ENCODE measurements around the gene SCAMP1.
"Not testable (repeated sequence)": the region's sequence is repeated elsewhere in the genome, so short reads cannot be mapped to it uniquely, and the experiment has no call there.

SCAMP1 gene

GRCh38 chr5:78430866-78431265 lies 70.4 kb downstream of the SCAMP1 start:
- no peak for DNase-seq

GRCh38 chr5:78433972-78434371 lies 73.6 kb downstream of the SCAMP1 start:
- DNase-seq, result no peak

- DNase-seq, result no peak
Observed at GRCh38 chr5:78447775-78448424, 87.5 kb downstream of the SCAMP1 start.

- DNase-seq, result no peak
Observed at GRCh38 chr5:78449103-78449502, 88.7 kb downstream of the SCAMP1 start.

- not testable (repeated sequence) for DNase-seq
Observed at GRCh38 chr5:78457507-78457906, 97.1 kb downstream of the SCAMP1 start.

GRCh38 chr5:78458843-78459242 lies 98.4 kb downstream of the SCAMP1 start:
- no peak for DNase-seq

GRCh38 chr5:78467140-78467539 lies 106.7 kb downstream of the SCAMP1 start:
- no peak for DNase-seq

GRCh38 chr5:78467752-78468357 lies 107.4 kb downstream of the SCAMP1 start:
- DNase-seq, result no peak

- no peak for DNase-seq
Observed at GRCh38 chr5:78471896-78472295, 111.5 kb downstream of the SCAMP1 start.

- no peak for DNase-seq
Observed at GRCh38 chr5:78472469-78473106, 112.2 kb downstream of the SCAMP1 start.

- no peak for DNase-seq
Observed at GRCh38 chr5:78473751-78474150, 113.3 kb downstream of the SCAMP1 start.

- DNase-seq, result no peak
Observed at GRCh38 chr5:78475370-78475769, 115.0 kb downstream of the SCAMP1 start.

GRCh38 chr5:78476795-78477194 lies 116.4 kb downstream of the SCAMP1 start:
- DNase-seq, result no peak

- DNase-seq, result no peak
Observed at GRCh38 chr5:78482948-78483347, 122.5 kb downstream of the SCAMP1 start.

- DNase-seq, result no peak
Observed at GRCh38 chr5:78483809-78484521, 123.5 kb downstream of the SCAMP1 start.

- no peak for DNase-seq
Observed at GRCh38 chr5:78486218-78486617, 125.8 kb downstream of the SCAMP1 start.

GRCh38 chr5:78487846-78488245 lies 127.4 kb downstream of the SCAMP1 start:
- DNase-seq, result no peak

- no peak for DNase-seq
Observed at GRCh38 chr5:78490709-78491485, 130.5 kb downstream of the SCAMP1 start.

GRCh38 chr5:78492224-78492623 lies 131.8 kb downstream of the SCAMP1 start:
- DNase-seq, result no peak

GRCh38 chr5:78492650-78493049 lies 132.2 kb downstream of the SCAMP1 start:
- no peak for DNase-seq

GRCh38 chr5:78495800-78496199 lies 135.4 kb downstream of the SCAMP1 start:
- DNase-seq, result no peak

GRCh38 chr5:78496373-78496772 lies 136.0 kb downstream of the SCAMP1 start:
- DNase-seq, result no peak

All from effector CD4-positive, alpha-beta T cell (primary cell).